ENCODE results near the gene SGIP1.
"Not testable (repeated sequence)": the region's sequence is repeated elsewhere in the genome, so short reads cannot be mapped to it uniquely, and the experiment has no call there.

SGIP1 gene

DNA sequence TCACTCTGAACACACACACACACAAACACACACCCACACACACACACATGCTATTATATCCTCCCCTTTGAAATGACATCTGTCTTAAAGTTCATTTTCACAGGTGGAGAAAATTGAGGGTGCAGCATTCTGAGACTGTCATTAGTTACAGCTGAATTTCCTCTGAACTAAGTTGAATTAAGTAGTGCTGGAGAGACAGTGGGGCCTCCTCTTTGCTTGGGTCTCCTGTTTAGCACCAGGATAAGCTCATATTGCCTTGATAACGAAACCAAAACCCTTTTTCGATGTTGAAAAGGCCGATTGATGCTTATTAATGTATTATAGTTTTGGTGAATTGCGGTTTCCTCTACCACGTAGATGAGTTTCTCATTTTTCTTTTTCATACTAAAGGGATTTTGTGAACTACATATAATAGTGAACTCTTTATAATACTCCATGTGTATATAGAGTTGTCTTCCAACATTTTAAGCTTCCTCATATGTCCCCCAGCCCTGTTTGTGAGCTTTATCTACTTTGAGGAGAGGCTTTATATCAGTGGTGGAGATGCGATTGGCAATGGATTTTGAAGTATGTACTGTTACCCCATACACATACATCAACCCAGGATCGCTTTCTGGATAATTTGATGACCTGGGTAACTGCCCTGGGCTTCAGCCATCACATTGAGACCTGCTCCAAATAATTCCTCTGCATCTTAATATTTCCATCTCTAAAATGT lies 235.7 kb downstream of the SGIP1 start:
- no peak for DNase-seq (ENCODE audit: low spot score)

DNA sequence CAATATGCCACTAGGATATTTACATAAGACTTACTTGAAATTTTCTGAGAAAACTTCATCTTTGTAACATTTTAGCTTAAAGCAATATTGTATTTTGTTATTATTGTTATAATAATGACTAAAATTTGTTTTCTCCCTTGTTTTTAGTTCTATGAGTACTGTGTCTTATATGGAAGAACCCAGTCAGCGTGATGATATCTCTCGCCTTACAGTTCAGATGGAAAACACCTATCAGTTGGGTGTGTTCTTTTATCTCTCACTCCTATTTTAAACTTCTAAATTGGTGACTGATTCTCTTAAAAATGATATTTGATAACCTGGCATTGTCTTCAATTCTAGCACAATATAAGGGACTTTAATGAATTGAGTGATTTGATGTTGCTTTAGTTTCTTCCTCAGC lies 236.3 kb downstream of the SGIP1 start:
- DNase-seq (ENCODE audit: low spot score) = no peak

GRCh38 chr1:66770694-66771093 lies 236.7 kb downstream of the SGIP1 start:
- no peak for DNase-seq (ENCODE audit: low spot score)

DNA sequence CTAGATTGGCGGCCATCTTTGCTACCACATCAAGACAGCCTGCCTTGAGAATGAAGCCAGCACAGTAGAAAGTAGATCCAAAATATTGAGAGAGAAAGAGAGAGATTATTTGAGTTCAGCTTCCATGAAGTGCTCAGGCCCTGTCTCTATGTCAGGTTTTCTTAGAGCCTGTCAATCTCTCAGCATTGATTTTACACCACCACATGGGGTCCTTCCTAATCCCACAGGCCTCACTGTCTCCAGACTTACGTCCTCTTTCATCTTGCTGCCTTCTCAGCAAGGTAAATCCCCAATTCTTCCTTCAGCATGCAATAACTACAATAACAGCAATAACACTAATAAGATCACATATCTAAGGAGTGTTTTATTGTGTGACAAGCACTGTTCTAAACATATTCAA lies 239.3 kb downstream of the SGIP1 start:
- DNase-seq (ENCODE audit: low spot score) = no peak

DNA sequence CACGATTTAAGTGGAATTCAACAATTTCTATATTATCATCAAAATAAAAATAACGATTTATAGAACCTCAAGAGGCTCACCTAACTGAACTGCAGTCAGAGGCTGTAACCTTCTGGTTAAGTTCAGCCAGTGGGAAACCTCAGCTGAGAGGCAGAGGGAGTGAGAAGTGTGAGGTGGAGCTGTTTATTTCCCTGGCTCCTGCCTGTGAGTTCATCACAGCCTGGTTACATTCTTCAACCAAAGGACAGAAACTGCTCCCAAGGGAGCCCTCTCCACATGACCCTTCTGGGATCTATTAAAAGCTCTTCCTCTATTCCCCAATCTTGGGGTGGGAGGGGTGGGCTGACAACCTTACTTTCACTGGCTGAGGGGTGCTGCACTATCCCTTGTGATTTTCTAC lies 240.5 kb downstream of the SGIP1 start:
- DNase-seq (ENCODE audit: low spot score) = no peak

DNA sequence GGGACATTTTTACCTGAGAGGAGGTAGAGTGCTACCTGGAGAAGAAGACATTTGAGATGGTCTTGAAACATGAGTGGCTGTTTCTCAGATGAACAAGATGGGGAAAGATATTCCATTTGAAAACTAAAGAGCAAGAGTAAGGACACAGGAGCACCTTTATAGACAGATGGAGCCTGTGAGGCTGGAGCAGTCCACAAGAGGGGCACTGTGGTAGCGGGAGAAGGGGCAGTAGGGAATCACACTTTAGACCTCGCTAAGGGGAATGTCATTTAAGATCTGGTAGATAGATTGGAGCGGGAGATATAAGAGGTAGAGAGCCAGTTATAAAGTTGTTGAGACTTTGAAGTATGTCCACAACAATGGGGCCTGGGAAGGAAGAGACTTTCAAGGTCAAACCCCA lies 241.7 kb downstream of the SGIP1 start:
- no peak for DNase-seq (ENCODE audit: low spot score)

DNA sequence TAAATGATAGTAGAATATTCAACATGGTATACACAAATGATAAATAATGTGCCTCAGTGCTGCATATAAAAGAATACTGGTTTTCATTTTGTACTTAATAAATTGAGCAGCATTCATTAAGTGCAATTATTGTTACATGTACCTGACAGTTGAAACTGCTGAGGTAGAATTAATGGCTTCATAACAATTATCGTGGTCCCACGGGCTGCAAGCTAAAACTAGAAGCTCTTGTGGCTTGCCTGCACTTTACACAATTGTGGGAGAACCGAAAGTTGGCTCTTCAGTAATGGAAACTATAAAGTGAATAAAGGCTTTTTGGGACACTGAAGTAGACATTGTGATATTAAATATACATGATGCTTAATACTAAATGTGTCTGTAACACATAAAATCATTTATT lies 243.9 kb downstream of the SGIP1 start:
- no peak for DNase-seq (ENCODE audit: low spot score)

DNA sequence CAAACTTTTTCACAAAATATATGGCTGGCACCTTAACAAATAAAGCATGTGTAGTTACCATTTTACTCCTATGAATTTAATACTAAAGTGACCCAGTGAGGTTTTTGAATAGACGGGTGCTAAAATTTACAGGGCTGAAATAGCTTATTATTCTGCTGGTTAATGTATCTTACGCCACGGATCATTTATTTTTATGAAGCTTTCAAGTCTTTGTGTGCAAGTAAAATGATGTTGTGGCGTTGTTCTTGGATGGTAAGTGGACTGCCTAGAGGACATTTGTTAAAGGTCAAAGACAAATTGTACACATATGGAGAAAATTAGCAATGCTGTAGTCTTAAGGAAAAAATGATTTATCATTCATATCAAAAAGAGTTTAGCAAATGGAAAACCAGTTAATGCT lies 244.3 kb downstream of the SGIP1 start:
- DNase-seq (ENCODE audit: low spot score) = no peak

- no peak for DNase-seq (ENCODE audit: low spot score)
Observed at GRCh38 chr1:66778969-66779368, 245.0 kb downstream of the SGIP1 start.

- no peak for DNase-seq (ENCODE audit: low spot score)
Observed at GRCh38 chr1:66779475-66780078, 245.6 kb downstream of the SGIP1 start.

DNA sequence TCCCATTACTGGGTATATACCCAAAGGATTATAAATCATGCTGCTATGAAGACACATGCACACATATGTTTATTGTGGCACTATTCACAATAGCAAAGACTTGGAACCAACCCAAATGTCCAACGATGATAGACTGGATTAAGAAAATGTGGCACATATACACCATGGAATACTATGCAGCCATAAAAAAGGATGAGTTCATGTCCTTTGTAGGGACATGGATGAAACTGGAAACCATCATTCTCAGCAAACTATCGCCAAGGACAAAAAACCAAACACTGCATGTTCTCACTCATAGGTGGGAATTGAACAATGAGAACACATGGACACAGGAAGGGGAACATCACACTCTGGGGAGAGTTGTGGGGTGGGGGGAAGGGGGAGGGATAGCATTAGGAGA lies 251.8 kb downstream of the SGIP1 start:
- not testable (repeated sequence) for DNase-seq (ENCODE audit: low spot score)

DNA sequence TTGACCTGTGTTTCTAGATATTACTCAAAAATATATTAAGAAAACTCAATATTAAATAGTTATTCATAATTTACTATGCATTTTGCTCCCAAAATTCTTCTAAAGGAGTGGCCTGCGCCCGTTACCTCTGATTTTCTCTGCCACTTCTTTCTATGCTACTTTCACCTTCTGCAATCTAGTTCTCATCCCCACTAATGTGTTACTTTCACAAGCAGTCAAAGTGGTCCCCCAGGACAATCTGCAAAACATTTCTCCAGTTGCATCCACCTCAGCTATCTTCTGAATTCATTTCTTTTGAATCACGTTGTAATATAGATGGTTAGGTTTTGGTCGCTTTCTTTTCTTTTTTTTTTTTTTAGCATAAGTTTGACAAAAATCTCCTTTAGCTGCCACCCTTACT lies 253.7 kb downstream of the SGIP1 start:
- DNase-seq (ENCODE audit: low spot score) = no peak

DNA sequence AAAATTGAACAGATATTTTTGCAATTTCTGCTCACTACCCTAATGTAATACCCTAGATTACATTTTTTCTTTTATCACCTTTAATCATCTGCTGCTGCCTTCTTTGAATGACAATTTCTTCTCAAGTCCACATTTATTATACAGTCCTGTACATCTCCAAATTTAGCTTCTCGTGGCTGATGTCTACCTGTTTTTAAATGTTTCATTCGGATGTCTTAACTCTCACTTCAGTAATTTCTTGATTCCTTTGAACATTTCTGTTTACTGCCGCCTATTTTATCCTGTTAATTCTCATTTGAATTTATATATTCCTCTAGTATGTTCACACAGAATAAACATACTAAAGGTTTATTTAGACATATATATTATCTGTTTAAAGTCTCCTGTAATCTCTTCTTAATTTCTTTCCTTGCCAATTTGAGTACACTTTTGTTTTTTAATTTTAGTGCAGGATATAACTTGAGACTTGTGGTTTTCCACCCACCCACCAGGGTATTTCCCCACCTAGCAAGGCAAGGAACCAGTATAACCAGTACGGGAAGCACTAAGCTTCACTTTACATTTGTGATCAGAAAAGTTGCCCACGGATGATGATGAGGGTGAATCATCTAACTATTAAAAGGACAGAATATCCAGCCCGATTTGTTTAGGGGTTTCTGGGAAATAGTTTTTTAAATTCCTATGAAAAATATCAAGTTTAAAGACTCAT lies 254.4 kb downstream of the SGIP1 start:
- no peak for DNase-seq (ENCODE audit: low spot score)

DNA sequence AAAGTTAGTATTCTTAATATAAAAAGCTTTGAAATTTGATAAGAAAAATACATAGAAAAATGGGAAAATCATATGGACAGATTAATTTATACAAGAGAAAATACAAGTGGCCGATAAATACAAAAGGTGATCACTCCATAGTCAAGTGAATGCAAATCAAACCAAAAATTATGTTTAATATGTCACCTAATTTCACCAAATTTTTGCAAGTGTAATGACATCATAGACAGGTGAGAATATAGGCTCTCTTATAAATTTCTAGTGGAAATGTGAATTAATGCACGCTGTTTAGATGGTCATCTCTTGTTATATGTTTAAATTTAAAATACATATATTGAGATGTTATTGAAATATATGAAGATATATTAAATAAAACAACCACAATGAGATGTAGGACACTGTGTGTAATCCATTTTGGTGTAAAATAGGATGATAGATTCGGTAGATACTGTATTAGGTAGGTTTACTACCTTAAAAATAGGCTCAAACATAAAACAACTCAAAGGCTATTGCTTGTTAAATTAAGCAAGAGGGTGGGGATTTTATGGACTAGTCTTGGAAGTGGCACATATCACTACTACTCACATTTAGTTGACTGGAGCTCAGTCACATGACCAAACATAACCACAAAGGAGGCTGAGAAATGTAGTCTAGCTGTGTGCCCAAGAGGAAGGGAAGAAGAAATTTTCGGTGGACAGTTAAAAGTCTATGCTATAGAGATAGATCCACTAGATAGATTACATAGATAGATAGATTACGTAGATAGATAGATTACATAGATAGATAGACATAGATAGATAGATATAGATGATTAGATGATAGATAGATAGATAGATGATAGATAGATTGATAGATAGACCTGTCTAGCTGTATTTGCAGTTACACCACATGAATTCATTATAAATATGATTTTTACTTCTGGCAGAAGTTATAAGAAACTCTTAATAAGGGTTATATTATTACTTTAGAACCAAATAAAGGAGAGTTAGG lies 258.0 kb downstream of the SGIP1 start:
- no peak for DNase-seq (ENCODE audit: low spot score)

DNA sequence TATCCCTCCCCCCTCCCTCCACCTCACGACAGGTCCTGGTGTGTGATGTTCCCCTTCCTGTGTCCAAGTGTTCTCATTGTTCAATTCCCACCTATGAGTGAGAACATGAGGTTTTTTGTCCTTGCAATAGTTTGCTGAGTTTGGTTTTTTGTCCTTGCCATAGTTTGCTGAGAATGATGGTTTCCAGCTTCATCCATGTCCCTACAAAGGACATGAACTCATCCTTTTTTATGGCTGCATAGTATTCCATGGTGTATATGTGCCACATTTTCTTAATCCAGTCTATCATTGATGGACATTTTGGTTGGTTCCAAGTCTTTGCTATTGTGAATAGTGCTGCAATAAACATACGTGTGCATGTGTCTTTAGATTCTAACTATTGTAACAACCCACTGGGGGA lies 261.9 kb downstream of the SGIP1 start:
- DNase-seq (ENCODE audit: low spot score) = not testable (repeated sequence)

Data from HuH-7.5 (cell line).